Activated CD4-positive, alpha-beta T cell treated with anti-CD3 and anti-CD28 coated beads, Interleukin-2, amount 10 ng/mL, durations not matched to agents 7 days and 5 days (primary cell): ENCODE measurements around the gene CT45A2. TPM values are rescaled to one million over a fixed set of nuclear protein-coding genes. Genes with fewer than 3 reads are reported as not detected.
"Not testable (repeated sequence)": the region's sequence is repeated elsewhere in the genome, so short reads cannot be mapped to it uniquely, and the experiment has no call there.

Source experiments
- CTCF ChIA-PET: fragments of 350-600 bp; sonication (Branson Sonifier 250); formaldehyde crosslinking; loops from one replicate; lab custom pipeline; 2021; ENCODE audit warnings: antibody characterized with exemption; lab: Charles Lee
- POLR2A ChIA-PET: fragments of 350-600 bp; sonication (Branson Sonifier 250); formaldehyde crosslinking; loops from one replicate; lab custom pipeline; 2021; ENCODE audit warnings: antibody characterized with exemption; lab: Charles Lee
- DNase-seq: peaks from one replicate; pipeline ENCODE4 v3.0.0-alpha.2; 2020
- H3K27ac Mint-ChIP-seq: one replicate; pipeline ENCODE4 v1.8.0; 2021; ENCODE audit warnings: mild to moderate bottlenecking, moderate library complexity, mixed read lengths
- H3K27me3 Mint-ChIP-seq: one replicate; pipeline ENCODE4 v1.8.0; 2021; ENCODE audit warnings: mixed read lengths
- H3K36me3 Mint-ChIP-seq: one replicate; pipeline ENCODE4 v1.8.0; 2021; ENCODE audit warnings: low read depth, mixed read lengths
- H3K4me1 Mint-ChIP-seq: one replicate; pipeline ENCODE4 v1.8.0; 2021; ENCODE audit warnings: mixed read lengths
- H3K4me3 Mint-ChIP-seq: one replicate; pipeline ENCODE4 v1.8.0; 2021; ENCODE audit warnings: mild to moderate bottlenecking, moderate library complexity, mixed read lengths
- H3K9me3 Mint-ChIP-seq: one replicate; pipeline ENCODE4 v1.8.0; 2021; ENCODE audit warnings: mixed read lengths
- total RNA-seq, 2 experiments: library from RNA; stranded (reverse); gene quantifications; one replicate each; pipeline ENCODE4 v1.2.3, GENCODE V29; 2021

Gene CT45A2
- total RNA-seq: not detected

GRCh38 chrX:135819912-135820311 is at the start of gene CT45A2:
Gene CT45A2 (minus strand): TSS chrX:135820012. CDS start chrX:135816265, 3,747 bp downstream.
- H3K4me1 Mint-ChIP-seq, POLR2A ChIA-PET, H3K4me3 Mint-ChIP-seq, CTCF ChIA-PET, H3K27me3 Mint-ChIP-seq, H3K27ac Mint-ChIP-seq, DNase-seq, H3K36me3 Mint-ChIP-seq, H3K9me3 Mint-ChIP-seq: not testable (repeated sequence)

- H3K4me1 Mint-ChIP-seq, CTCF ChIA-PET, H3K9me3 Mint-ChIP-seq, POLR2A ChIA-PET, H3K27ac Mint-ChIP-seq, H3K4me3 Mint-ChIP-seq, DNase-seq, H3K36me3 Mint-ChIP-seq, H3K27me3 Mint-ChIP-seq: not testable (repeated sequence)
Measured at GRCh38 chrX:135854438-135854837, 34.6 kb upstream of the CT45A2 start, which contains the start of gene CT45A8. Gene CT45A8 (minus strand): TSS chrX:135854538. CDS start chrX:135850783, 3,755 bp downstream.

GRCh38 chrX:135837180-135837579 is 17.4 kb upstream of the CT45A2 start, which contains the start of gene CT45A7:
Gene CT45A7 (minus strand): TSS chrX:135837280. CDS start chrX:135833533, 3,747 bp downstream.
- H3K4me3 Mint-ChIP-seq, POLR2A ChIA-PET, H3K27me3 Mint-ChIP-seq, H3K4me1 Mint-ChIP-seq, H3K27ac Mint-ChIP-seq, DNase-seq, H3K36me3 Mint-ChIP-seq, H3K9me3 Mint-ChIP-seq, CTCF ChIA-PET: not testable (repeated sequence)

- DNase-seq, H3K36me3 Mint-ChIP-seq, H3K4me1 Mint-ChIP-seq, CTCF ChIA-PET, H3K27ac Mint-ChIP-seq, H3K27me3 Mint-ChIP-seq, H3K4me3 Mint-ChIP-seq, H3K9me3 Mint-ChIP-seq, POLR2A ChIA-PET: not testable (repeated sequence)
Measured at GRCh38 chrX:135802687-135803086, 17.1 kb downstream of the CT45A2 start, which contains the start of gene CT45A6. Gene CT45A6 (minus strand): TSS chrX:135802787. CDS start chrX:135798993, 3,794 bp downstream.

- POLR2A ChIA-PET, DNase-seq, H3K36me3 Mint-ChIP-seq, H3K4me1 Mint-ChIP-seq, CTCF ChIA-PET, H3K4me3 Mint-ChIP-seq, H3K27ac Mint-ChIP-seq, H3K27me3 Mint-ChIP-seq, H3K9me3 Mint-ChIP-seq: not testable (repeated sequence)
Measured at GRCh38 chrX:135785403-135785802, 34.4 kb downstream of the CT45A2 start, which contains the start of gene CT45A5. Gene CT45A5 (minus strand): TSS chrX:135785503. CDS start chrX:135781729, 3,774 bp downstream.

GRCh38 chrX:135768091-135768490 is 51.7 kb downstream of the CT45A2 start, which contains the start of gene CT45A3:
Gene CT45A3 (minus strand): TSS chrX:135768191. CDS start chrX:135764444, 3,747 bp downstream.
- POLR2A ChIA-PET: not testable (repeated sequence)

More at GRCh38 chrX:135768091-135768490, 51.7 kb downstream of the CT45A2 start, which contains the start of gene CT45A3:
- H3K9me3 Mint-ChIP-seq, DNase-seq, H3K27ac Mint-ChIP-seq, H3K4me3 Mint-ChIP-seq, H3K36me3 Mint-ChIP-seq, H3K4me1 Mint-ChIP-seq, H3K27me3 Mint-ChIP-seq, CTCF ChIA-PET: not testable (repeated sequence)

Other genes with a start within 250 kb of the CT45A2 start
- not detected for gene CT45A1, start 106.4 kb downstream of the CT45A2 start, total RNA-seq
- not detected for gene CT45A3, start 51.8 kb downstream of the CT45A2 start, total RNA-seq
- not detected for gene CT45A5, start 34.5 kb downstream of the CT45A2 start, total RNA-seq
- not detected for gene CT45A6, start 17.2 kb downstream of the CT45A2 start, total RNA-seq
- not detected for gene CT45A7, start 17.3 kb upstream of the CT45A2 start, total RNA-seq
- gene CT45A8, start 34.5 kb upstream of the CT45A2 start, total RNA-seq: not detected
- not detected for gene CT45A9, start 51.8 kb upstream of the CT45A2 start, total RNA-seq
- not detected for gene CT45A10, start 73.4 kb upstream of the CT45A2 start, total RNA-seq
- not detected for gene SAGE1, start 73.7 kb upstream of the CT45A2 start, total RNA-seq
- gene MMGT1, start 154.0 kb upstream of the CT45A2 start, total RNA-seq: 10 to 100 TPM; 19.1 to 23.1 TPM
- 10 to 100 TPM; 17.2 to 17.6 TPM for gene SLC9A6, start 165.4 kb upstream of the CT45A2 start, total RNA-seq